Nephron progenitor cell (in vitro differentiated cells): ENCODE data around the gene FANK1.

Experiments used
- DNase-seq: peaks from one replicate; pipeline ENCODE4 v3.0.0; 2021
- H3K27ac Mint-ChIP-seq: 2 replicates; pipeline ENCODE4 v1.8.0; 2021; ENCODE audit warnings: mild to moderate bottlenecking, moderate library complexity, mixed read lengths
- H3K27me3 Mint-ChIP-seq: 2 replicates; pipeline ENCODE4 v1.8.0; 2021; ENCODE audit warnings: mild to moderate bottlenecking, low read depth, mixed read lengths; ENCODE audit not compliant: poor library complexity
- H3K36me3 Mint-ChIP-seq: 2 replicates; pipeline ENCODE4 v1.8.0; 2021; ENCODE audit warnings: low read depth, mixed read lengths
- H3K4me1 Mint-ChIP-seq: 2 replicates; pipeline ENCODE4 v1.8.0; 2021; ENCODE audit warnings: mixed read lengths
- H3K4me3 Mint-ChIP-seq: 2 replicates; pipeline ENCODE4 v1.8.0; 2021; ENCODE audit warnings: mild to moderate bottlenecking, moderate library complexity, mixed read lengths
- H3K9me3 Mint-ChIP-seq: 2 replicates; pipeline ENCODE4 v1.8.0; 2021; ENCODE audit warnings: mild to moderate bottlenecking, moderate library complexity, mixed read lengths
- CTCF ChIP-seq: fragments of 200-600 bp; sonication (generic); IDR thresholded peaks from 2 replicates; pipeline ENCODE4 v1.5.0; 2021; ENCODE audit warnings: antibody characterized with exemption

FANK1 gene

GRCh38 chr10:125985557-125986240 lies 89.3 kb downstream of the FANK1 start:
- peaks cover 8% of the 10 kb centered on the region for H3K9me3 Mint-ChIP-seq
- no peak overlapping the region for H3K4me3 Mint-ChIP-seq
- peaks cover 10% of the 10 kb centered on the region for H3K36me3 Mint-ChIP-seq
- TF ChIP-seq CTCF, result no peak
- H3K27ac Mint-ChIP-seq, result no peak overlapping the region
- DNase-seq, result no peak
- H3K4me1 Mint-ChIP-seq, result peaks cover 21% of the 10 kb centered on the region
- peaks cover 10% of the 10 kb centered on the region for H3K27me3 Mint-ChIP-seq

- Mint-ChIP-seq H3K4me1 (peaks cover 22% of the 10 kb centered on the region), H3K27ac (no peak overlapping the region), H3K27me3 (peaks cover 9% of the 10 kb centered on the region), H3K9me3 (peaks cover 13% of the 10 kb centered on the region), H3K4me3 (no peak overlapping the region), H3K36me3 (peaks cover 15% of the 10 kb centered on the region)
- TF ChIP-seq CTCF, result no peak
- no peak for DNase-seq
These were observed 93.4 kb downstream of the FANK1 start for GRCh38 chr10:125989791-125990190.

- H3K27ac Mint-ChIP-seq, result no peak overlapping the region
These were observed 94.6 kb downstream of the FANK1 start for GRCh38 chr10:125990974-125991373.

GRCh38 chr10:125991392-125991791 lies 95.0 kb downstream of the FANK1 start:
- H3K36me3 Mint-ChIP-seq, result peaks cover 15% of the 10 kb centered on the region

More at GRCh38 chr10:125990974-125991373, 94.6 kb downstream of the FANK1 start:
- Mint-ChIP-seq H3K36me3 (peaks cover 15% of the 10 kb centered on the region), H3K27me3 (peaks cover 11% of the 10 kb centered on the region), H3K4me1 (peaks cover 30% of the 10 kb centered on the region), H3K9me3 (peaks cover 13% of the 10 kb centered on the region), H3K4me3 (no peak overlapping the region)
- no peak for TF ChIP-seq CTCF
- DNase-seq, result no peak

GRCh38 chr10:125992254-125992653 lies 95.9 kb downstream of the FANK1 start:
- no peak for DNase-seq
- Mint-ChIP-seq H3K4me3 (no peak overlapping the region), H3K9me3 (peaks cover 13% of the 10 kb centered on the region), H3K4me1 (peaks cover 30% of the 10 kb centered on the region), H3K36me3 (peaks cover 15% of the 10 kb centered on the region), H3K27ac (no peak overlapping the region), H3K27me3 (peaks cover 10% of the 10 kb centered on the region)
- TF ChIP-seq CTCF, result no peak

More at GRCh38 chr10:125991392-125991791, 95.0 kb downstream of the FANK1 start:
- TF ChIP-seq CTCF, result no peak
- H3K4me3 Mint-ChIP-seq, result no peak overlapping the region
- peaks cover 13% of the 10 kb centered on the region for H3K9me3 Mint-ChIP-seq
- H3K4me1 Mint-ChIP-seq, result peaks cover 30% of the 10 kb centered on the region
- no peak overlapping the region for H3K27ac Mint-ChIP-seq
- no peak for DNase-seq
- peaks cover 11% of the 10 kb centered on the region for H3K27me3 Mint-ChIP-seq

GRCh38 chr10:125994601-125995000 lies 98.2 kb downstream of the FANK1 start:
- Mint-ChIP-seq H3K27me3 (peaks cover 8% of the 10 kb centered on the region), H3K4me1 (peaks cover 30% of the 10 kb centered on the region), H3K27ac (no peak overlapping the region), H3K36me3 (peaks cover 15% of the 10 kb centered on the region), H3K9me3 (peaks cover 13% of the 10 kb centered on the region), H3K4me3 (no peak overlapping the region)
- no peak for DNase-seq
- TF ChIP-seq CTCF, result no peak
